ENCODE data around the gene ANK3. TPM values are rescaled to one million over a fixed set of nuclear protein-coding genes. Genes with fewer than 3 reads are reported as not detected.

The ANK3 gene
- total and polyA plus RNA-seq, 10 donors, result 2.0 to 133 (median 62.9) TPM

DNA sequence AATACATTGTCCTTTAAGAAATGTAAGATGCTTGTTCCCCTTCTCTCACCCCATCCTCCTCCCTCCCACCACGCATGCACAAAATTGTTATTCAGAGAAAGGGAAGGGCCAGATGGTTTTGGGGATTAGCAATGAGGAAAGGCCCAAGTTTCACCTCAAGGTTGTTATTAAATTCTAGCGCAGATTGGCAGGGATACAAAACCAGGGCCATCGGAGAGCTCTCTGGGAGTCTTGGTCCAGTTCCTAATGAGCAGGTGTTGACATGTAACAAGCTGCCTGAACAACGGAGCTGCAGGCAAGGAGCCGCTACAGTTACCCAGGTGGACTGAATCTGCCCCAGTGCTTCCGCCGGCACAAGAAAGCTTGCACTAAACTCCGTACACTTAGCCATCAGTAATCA is 9.7 kb upstream of the ANK3 start:
- no peaks in the 10 kb centered on the region for H3K27me3 ChIP-seq (replicated peaks in 1 of 7)
- H3K4me3 ChIP-seq, result no peak overlapping the region
- intact Hi-C loops (cut with DNase I; ENCODE audit: low total_unique reads), result no loop called here
- H3K27ac ChIP-seq, result no peak overlapping the region
- no peak for DNase-seq
- peaks cover 0 to 5% (median 0%) of the 10 kb centered on the region in 6 donors for H3K4me1 ChIP-seq
- H3K9me3 ChIP-seq, result peaks cover 0 to 14% (median 10%) of the 10 kb centered on the region in 8 donors
- WGBS, 5 donors, result 80 to 96% (median 91%) methylated on average over 7 to 8 of the region's 8 CpGs
- TF ChIP-seq POLR2A (IDR thresholded peaks at IDR 0.05), result no peak
- TF ChIP-seq POLR2AphosphoS5 (IDR thresholded peaks at IDR 0.05), result no peak
- TF ChIP-seq, protein P1, sequence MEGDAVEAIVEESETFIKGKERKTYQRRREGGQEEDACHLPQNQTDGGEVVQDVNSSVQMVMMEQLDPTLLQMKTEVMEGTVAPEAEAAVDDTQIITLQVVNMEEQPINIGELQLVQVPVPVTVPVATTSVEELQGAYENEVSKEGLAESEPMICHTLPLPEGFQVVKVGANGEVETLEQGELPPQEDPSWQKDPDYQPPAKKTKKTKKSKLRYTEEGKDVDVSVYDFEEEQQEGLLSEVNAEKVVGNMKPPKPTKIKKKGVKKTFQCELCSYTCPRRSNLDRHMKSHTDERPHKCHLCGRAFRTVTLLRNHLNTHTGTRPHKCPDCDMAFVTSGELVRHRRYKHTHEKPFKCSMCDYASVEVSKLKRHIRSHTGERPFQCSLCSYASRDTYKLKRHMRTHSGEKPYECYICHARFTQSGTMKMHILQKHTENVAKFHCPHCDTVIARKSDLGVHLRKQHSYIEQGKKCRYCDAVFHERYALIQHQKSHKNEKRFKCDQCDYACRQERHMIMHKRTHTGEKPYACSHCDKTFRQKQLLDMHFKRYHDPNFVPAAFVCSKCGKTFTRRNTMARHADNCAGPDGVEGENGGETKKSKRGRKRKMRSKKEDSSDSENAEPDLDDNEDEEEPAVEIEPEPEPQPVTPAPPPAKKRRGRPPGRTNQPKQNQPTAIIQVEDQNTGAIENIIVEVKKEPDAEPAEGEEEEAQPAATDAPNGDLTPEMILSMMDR (IDR thresholded peaks at IDR 0.05 in 8 of 11, conservative IDR thresholded peaks at IDR 0.05 in 3 of 11), result no peak
- H3K36me3 ChIP-seq, result no peaks in the 10 kb centered on the region

DNA sequence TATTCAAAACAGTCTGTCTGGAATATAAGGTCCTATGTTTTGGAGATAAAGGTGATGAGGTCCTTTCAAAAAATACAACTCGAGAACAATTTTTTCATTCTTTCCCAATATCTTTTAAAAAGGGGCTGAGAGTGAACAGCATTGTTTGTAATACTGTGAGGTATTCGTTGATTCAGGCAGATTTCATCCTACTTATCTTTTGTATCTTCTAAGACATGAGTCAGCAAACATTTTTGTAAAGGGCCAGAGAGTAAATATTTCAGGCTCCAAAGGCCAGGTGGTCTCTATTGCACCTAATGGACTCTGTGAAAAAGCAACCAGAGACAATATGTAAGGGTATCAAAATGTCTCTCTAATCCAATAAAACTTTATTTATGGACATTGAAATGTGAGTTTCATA is 8.1 kb upstream of the ANK3 start:
- peaks cover 0 to 5% (median 0%) of the 10 kb centered on the region in 6 donors for H3K4me1 ChIP-seq
- H3K9me3 ChIP-seq, result peaks cover 0 to 5% (median 2%) of the 10 kb centered on the region in 8 donors
- 78 to 89% (median 81%) methylated on average over 2 of the region's 2 CpGs for WGBS, 5 donors
- no peaks in the 10 kb centered on the region for H3K36me3 ChIP-seq
- TF ChIP-seq, protein P1 (IDR thresholded peaks at IDR 0.05 in 8 of 11, conservative IDR thresholded peaks at IDR 0.05 in 3 of 11), result no peak
- no peak for TF ChIP-seq POLR2A (IDR thresholded peaks at IDR 0.05)
- no peaks in the 10 kb centered on the region for H3K27me3 ChIP-seq (replicated peaks in 1 of 7)
- intact Hi-C loops (cut with DNase I; ENCODE audit: low total_unique reads), result no loop called here
- H3K4me3 ChIP-seq, result no peak overlapping the region
- DNase-seq, result no peak
- no peak overlapping the region for H3K27ac ChIP-seq

DNA sequence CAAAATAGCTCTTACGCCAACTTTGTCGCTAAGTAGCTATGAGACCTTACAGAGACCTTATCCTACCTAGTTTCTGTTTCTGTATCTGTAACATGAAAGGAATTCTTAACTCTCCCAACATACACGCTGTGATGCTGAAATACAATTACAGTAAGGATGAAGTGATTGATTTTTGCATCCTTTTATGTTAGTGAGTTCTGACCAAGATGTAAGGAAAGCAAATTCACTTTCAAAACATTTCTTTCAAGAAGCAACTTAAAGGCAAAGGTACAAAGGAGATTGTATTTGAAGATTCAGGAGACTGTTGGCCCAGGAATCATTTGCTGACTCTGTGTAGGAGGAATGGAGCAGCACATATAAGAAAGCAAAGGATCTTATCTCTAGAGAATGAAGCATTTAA is 7.1 kb upstream of the ANK3 start:
- H3K9me3 ChIP-seq, result no peaks in the 10 kb centered on the region
- no peaks in the 10 kb centered on the region for H3K36me3 ChIP-seq
- 88 to 93% (median 91%) methylated on average over 3 of the region's 3 CpGs for whole genome bisulfite sequencing, 5 donors
- H3K27me3 ChIP-seq (replicated peaks in 1 of 7), result no peaks in the 10 kb centered on the region
- no peak overlapping the region for H3K4me3 ChIP-seq
- no peak for DNase-seq
- peaks cover 0 to 5% (median 0%) of the 10 kb centered on the region in 6 donors for H3K4me1 ChIP-seq
- intact Hi-C loops (cut with DNase I; ENCODE audit: low total_unique reads), result no loop called here
- TF ChIP-seq, protein P1 (IDR thresholded peaks at IDR 0.05 in 8 of 11, conservative IDR thresholded peaks at IDR 0.05 in 3 of 11), result no peak
- TF ChIP-seq POLR2A (IDR thresholded peaks at IDR 0.05), result no peak
- TF ChIP-seq POLR2AphosphoS5 (IDR thresholded peaks at IDR 0.05), result no peak
- no peak overlapping the region for H3K27ac ChIP-seq

DNA sequence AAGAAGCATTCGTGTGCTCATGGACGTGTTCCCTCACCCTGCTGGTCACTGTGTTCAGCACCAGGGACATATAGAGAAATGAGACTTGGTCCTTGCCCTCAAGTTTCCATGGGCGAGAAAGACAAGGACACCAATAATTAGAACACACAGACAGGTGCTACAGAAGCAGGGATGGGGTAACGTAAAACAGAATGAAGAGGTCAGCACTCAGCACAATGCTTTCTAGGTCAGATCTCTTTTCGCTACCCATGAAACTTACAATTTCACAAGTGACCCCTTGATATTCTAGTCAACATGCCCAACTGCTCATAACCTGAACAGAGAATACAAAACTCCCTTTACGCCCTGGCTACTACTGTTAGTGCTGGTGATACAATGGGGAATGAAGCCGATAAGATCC is 6.0 kb upstream of the ANK3 start:
- Histone ChIP-seq H3K27me3 (replicated peaks in 1 of 7) (no peaks in the 10 kb centered on the region), H3K27ac (no peak overlapping the region), H3K4me3 (no peak overlapping the region), H3K9me3 (no peaks in the 10 kb centered on the region), H3K36me3 (no peaks in the 10 kb centered on the region), H3K4me1 (peaks cover 0 to 5% (median 0%) of the 10 kb centered on the region in 6 donors)
- intact Hi-C loops (cut with DNase I; ENCODE audit: low total_unique reads), result no loop called here
- TF ChIP-seq POLR2A (IDR thresholded peaks at IDR 0.05), result no peak
- 90 to 95% (median 93%) methylated on average over 7 of the region's 7 CpGs for WGBS, 5 donors
- DNase-seq, result no peak

DNA sequence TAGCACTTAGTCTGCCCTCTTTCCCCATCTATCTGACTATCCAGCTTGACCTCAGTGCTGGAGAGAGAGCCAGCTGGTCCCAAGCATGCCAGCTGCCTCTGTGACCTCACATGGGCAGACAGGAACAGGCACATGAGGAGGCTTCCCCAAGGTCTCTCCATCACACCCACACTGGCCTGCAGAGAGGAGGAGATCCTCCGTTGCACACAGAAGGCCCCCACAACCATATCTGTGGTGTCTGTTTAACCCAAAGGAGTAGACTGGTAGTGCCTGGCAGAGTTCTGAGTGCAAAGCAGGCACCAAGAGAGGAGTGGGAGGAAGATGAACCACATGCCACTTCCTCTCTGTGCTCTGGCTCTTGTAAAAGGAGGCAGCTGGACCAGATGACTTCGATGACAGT is 4.8 kb upstream of the ANK3 start:
- TF ChIP-seq POLR2A (IDR thresholded peaks at IDR 0.05), result no peak
- no peak for TF ChIP-seq POLR2AphosphoS5 (IDR thresholded peaks at IDR 0.05)
- TF ChIP-seq, protein P1 (IDR thresholded peaks at IDR 0.05 in 8 of 11, conservative IDR thresholded peaks at IDR 0.05 in 3 of 11), result no peak
- DNase-seq, result no peak
- Histone ChIP-seq H3K27me3 (replicated peaks in 1 of 7) (no peaks in the 10 kb centered on the region), H3K36me3 (no peaks in the 10 kb centered on the region), H3K9me3 (no peaks in the 10 kb centered on the region), H3K27ac (no peak overlapping the region), H3K4me3 (no peak overlapping the region), H3K4me1 (peaks cover 0 to 7% (median 1%) of the 10 kb centered on the region in 6 donors)
- WGBS, 5 donors, result 46 to 91% (median 63%) methylated on average over 2 of the region's 2 CpGs
- intact Hi-C loops (cut with DNase I; ENCODE audit: low total_unique reads), result no loop called here

Measured in spleen (tissue), 11 donors.